DND-41 (cell line): ENCODE results near the gene QPCTL.

ENCODE experiments used
- CTCF ChIP-seq: IDR thresholded peaks from 2 replicates; pipeline ENCODE4 v1.5.1; 2012; ENCODE audit warnings: borderline replicate concordance, low read length, moderate library complexity, mild to moderate bottlenecking; ENCODE audit not compliant: poor library complexity, severe bottlenecking; ENCODE audit errors: extremely low read depth
- EZH2 ChIP-seq: IDR thresholded peaks from 3 replicates; pipeline ENCODE4 v1.6.1; 2012; ENCODE audit warnings: borderline replicate concordance, low read depth, mild to moderate bottlenecking, moderate library complexity, low read length, inconsistent platforms; ENCODE audit not compliant: severe bottlenecking

DNA sequence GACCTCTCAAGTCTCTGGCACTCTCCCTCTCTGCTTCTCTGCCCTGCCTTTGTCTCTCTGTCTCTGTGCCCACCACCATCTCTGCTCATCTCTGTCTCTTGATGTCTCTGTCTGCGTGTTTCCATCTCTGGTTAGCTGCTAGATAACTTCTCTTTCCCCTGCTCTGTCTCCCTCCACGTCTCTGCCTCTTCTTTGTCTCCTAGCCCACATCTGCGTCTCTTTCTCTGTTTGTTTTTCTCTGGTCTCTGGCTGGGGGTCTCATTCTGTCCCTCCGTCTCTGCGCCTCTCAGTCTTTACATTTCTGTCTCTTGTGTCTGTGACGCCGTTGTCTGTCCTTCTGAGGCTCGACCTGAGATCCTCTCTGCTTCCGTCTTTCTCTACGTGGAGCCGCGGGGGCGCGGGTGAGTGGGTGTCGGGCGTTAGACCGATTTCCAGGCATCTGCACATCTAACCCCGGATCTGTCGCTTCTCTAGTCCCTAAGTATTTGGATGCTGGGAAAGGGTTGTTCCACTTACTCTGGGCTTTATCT lies 24.1 kb upstream of the QPCTL start:
- no peak for TF ChIP-seq CTCF
- peak; percentile 80 for TF ChIP-seq EZH2
